MG63 (cell line): ENCODE results near the gene MAVS. TPM values are rescaled to one million over a fixed set of nuclear protein-coding genes. Genes with fewer than 3 reads are reported as not detected.
A peak's percentile ranks its signal among the peaks of the same experiment; 100 is the strongest.
"Not testable (repeated sequence)": the region's sequence is repeated elsewhere in the genome, so short reads cannot be mapped to it uniquely, and the experiment has no call there.

Experiments used
- DNase-seq: peaks from one replicate; pipeline ENCODE4 v3.0.0-alpha.2; 2020
- H3K27me3 ChIP-seq: fragments of 250-450 bp; sonication (Bioruptor Pico); 2 replicates; pipeline ENCODE4 v1.5.1; 2020; ENCODE audit warnings: mild to moderate bottlenecking, moderate library complexity
- H3K36me3 ChIP-seq: fragments of 250-450 bp; sonication (Bioruptor Pico); 2 replicates; pipeline ENCODE4 v1.5.1; 2020; ENCODE audit warnings: mild to moderate bottlenecking, moderate library complexity
- H3K4me3 ChIP-seq: fragments of 250-450 bp; sonication (Bioruptor Pico); 2 replicates; pipeline ENCODE4 v1.5.1; 2020; ENCODE audit warnings: mild to moderate bottlenecking, moderate library complexity
- H3K9me3 ChIP-seq: fragments of 250-450 bp; sonication (Bioruptor Pico); 2 replicates; pipeline ENCODE4 v1.5.1; 2020; ENCODE audit warnings: mild to moderate bottlenecking, moderate library complexity
- total RNA-seq: library from RNA; depleted of rRNA; stranded (reverse); fragments of >200 nt; shearing (Covaris generic); gene quantifications from 2 replicates; pipeline ENCODE4 v1.2.3, GENCODE V29; 2014; ENCODE audit warnings: low replicate concordance

The MAVS gene
- total RNA-seq, 1 experiment from 2014 or later = 6.2 TPM

DNA sequence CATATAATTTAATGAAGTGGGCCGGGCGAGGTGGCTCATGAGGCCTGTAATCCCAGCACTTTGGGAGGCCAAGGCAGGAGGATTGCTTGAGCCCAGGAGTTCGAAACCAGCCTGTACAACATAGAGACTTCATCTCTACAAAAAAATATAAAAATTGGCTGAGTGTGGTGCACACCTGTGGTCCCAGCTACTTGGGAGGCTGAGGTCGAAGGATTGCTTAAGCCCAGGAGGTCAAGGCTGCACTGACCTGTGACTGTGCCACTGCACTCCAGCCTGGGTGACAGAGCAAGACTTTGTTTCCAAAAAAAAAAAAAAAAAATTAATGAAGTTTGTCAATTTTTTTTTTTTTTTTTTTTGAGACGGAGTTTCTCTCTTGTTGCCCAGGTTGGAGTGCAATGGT, 16.7 kb upstream of the MAVS start:
- DNase-seq, H3K9me3 ChIP-seq, H3K27me3 ChIP-seq, H3K4me3 ChIP-seq, H3K36me3 ChIP-seq: not testable (repeated sequence)

DNA sequence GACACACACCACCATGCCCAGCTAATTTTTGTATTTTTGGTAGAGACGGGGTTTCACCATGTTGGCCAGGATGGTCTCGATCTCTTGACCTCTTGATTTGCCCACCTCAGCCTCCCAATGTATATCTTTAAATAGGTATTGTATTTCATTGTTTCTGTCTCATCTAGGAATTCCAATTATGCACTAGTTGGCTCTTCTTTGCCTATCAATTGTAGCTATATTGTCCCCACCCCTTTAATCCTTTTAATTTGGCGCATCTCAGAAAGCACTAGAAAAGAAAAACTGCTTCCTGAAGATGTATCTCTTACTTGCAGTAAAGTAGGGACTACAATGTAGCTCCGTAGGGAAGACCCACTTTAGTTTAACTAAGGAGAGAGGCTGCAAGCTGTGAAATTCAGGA, 10.5 kb upstream of the MAVS start:
- Histone ChIP-seq H3K27me3 (no peaks in the 10 kb centered on the region), H3K9me3 (no peaks in the 10 kb centered on the region), H3K4me3 (no peak overlapping the region), H3K36me3 (no peaks in the 10 kb centered on the region)
- no peak for DNase-seq

DNA sequence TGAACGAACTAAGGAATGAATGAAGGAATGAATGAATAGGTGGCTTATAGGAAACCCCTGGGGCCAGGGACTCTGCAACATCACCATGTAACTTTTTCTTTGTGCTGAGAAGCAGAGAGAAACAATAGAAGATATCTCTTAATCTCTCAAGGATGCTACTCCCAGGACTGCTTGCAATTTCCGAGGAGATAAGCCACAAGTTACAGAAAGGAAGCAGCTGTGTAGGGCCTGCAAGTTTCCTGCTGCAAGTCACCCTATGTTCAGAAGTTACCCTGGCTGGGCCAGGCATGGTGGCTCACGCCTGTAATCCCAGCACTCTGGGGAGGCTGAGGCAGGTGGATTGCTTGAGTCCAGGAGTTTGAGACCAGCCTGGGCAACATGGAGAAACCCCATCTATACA, 7.3 kb upstream of the MAVS start:
- DNase-seq = no peak
- H3K27me3 ChIP-seq = no peaks in the 10 kb centered on the region
- H3K36me3 ChIP-seq = no peaks in the 10 kb centered on the region
- no peaks in the 10 kb centered on the region for H3K9me3 ChIP-seq
- no peak overlapping the region for H3K4me3 ChIP-seq

DNA sequence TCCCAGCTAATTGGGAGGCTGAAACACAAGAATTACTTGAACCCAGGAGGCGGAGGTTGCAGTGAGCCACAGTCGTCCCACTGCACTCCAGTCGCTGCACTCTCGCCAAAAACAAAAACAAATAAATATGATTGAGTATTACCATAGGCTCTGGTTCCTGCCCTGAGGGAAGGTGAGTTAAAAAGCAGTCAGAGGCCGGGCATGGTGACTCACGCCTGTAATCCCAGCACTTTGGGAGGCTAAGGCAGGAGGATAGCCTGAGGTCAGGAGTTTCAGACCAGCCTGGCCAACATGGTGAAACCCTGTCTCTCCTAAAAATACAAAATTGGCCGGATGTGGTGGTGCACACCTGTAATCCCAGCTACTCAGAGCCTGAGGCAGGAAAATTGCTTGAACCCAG, 6.4 kb upstream of the MAVS start:
- not testable (repeated sequence) for H3K4me3 ChIP-seq, H3K27me3 ChIP-seq, H3K9me3 ChIP-seq, H3K36me3 ChIP-seq
- DNase-seq = peak; percentile 54

DNA sequence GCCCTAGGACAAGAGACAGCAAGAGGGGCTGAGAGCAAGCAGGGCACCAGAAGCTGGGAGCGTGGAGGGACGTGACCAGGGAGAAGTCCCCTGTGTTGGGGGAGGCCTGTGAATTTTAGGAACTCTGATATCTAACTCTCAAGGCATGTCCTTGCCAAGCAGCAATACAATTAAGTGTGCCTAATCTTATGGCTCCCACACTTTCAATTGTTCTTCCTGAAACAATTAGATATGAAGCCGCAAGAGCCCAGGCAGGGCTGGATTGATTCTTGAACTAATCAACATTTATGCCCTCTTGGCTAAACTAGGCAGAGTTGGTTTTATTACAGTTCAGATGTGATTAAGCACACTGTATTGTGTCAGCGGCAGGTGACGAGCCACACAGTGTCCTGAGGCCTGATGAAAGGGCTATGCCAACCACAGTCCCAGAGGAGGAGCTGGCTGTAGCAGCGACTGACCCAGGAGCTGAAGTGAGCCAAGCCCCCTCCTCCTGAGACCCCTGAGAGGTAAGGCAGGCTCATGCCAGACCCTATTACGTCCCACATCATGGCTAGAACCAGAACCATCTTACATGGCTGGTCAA, 4.2 kb upstream of the MAVS start:
- no peak overlapping the region for H3K4me3 ChIP-seq
- no peaks in the 10 kb centered on the region for H3K9me3 ChIP-seq
- no peaks in the 10 kb centered on the region for H3K36me3 ChIP-seq
- DNase-seq = no peak
- no peaks in the 10 kb centered on the region for H3K27me3 ChIP-seq

DNA sequence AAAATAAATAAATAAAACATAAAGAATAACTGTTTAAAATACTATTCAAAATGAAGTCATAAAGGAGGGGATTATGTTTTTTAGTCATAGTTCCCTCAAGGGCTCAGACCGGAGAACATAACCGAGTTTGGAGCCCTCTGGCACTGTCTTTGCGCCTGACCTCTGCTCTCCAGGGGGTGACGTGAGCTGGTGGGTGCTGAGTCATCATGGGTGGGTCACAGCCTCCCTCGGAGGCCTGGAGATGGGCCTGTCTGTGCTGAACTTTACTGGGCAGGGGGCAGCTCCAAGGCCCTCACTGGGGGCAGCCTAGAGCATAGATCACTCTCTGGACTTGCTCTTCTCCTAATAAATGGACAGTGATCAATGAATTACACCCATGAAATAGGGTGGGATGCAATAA, 3.1 kb upstream of the MAVS start:
- Histone ChIP-seq H3K9me3 (no peaks in the 10 kb centered on the region), H3K36me3 (no peaks in the 10 kb centered on the region), H3K4me3 (no peak overlapping the region), H3K27me3 (no peaks in the 10 kb centered on the region)
- DNase-seq = peak; percentile 90

DNA sequence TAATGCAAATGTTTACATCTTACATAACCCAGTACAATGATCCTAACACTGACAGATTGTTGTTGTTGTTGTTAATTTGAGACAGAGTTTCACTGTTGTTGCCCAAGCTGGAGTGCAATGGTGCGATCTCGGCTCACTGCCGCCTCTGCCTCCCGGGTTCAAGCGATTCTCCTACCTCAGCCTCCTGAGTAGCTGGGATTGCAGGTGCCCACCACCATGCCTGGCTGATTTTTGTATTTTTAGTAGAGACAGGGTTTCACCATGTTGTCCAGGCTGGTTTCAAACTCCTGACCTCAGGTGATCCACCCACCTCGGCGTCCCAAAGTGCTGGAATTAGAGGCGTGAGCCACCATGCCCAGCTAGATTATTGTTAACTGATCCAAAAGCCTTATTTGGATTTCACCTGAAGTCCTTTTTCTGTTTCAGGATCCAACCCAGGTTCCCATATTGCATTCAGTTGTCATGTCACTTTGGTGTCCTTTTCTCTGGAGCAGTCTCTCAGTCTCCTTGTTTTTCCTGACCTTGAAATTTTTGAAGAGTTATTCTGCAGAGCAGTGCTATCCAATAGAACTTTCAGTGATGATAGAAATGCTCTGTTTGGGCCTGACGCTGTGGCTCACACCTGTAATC, 2.5 kb upstream of the MAVS start:
- H3K27me3 ChIP-seq, H3K4me3 ChIP-seq, DNase-seq, H3K9me3 ChIP-seq, H3K36me3 ChIP-seq: not testable (repeated sequence)

DNA sequence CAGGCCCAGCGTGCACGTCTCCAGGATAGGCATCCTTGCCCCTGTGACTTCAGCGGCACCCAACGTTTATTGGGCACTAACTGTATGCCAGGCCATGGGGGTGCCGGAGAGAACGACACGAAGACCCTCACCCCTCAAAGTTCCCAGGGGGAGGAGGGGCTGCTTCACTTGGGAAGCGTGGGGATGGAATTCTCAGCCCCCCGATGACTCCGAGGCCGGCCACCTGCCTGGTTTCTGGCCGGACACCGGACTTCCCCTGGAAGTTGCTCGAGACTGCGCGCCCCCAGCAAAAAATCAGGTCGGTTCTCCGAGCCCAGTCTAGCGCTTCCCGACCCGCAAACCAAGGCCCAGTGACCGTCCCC, 275 bp upstream of the MAVS start:
- Histone ChIP-seq H3K4me3 (peak overlapping the region; percentile 89), H3K27me3 (no peaks in the 10 kb centered on the region), H3K9me3 (no peaks in the 10 kb centered on the region), H3K36me3 (no peaks in the 10 kb centered on the region)
- no peak for DNase-seq

DNA sequence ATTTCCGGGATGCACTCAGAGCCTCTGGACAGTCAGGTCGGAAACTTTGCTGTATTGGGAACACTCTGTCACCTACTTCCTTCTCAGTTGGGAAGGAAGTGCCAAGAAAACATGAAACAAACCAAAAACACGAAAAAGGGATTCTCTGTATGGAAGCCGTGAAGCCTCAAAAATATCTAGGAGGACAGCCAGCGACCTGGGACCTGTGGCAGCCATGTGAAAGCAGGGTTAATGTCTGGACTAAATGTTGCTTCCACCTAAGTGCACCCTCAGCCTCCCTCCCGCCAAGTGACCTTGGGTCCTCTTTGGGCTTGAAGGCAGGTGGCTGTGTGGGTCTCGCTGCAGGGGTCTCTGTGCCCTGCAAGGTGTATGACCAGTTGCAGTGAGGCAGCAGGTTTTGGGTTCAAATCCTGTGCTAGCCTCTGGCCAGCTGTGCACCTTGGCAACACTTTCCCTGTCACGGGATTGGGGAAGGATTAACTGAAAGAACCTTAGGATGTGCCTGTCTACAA, 851 bp downstream of the MAVS start:
- Histone ChIP-seq H3K9me3 (no peaks in the 10 kb centered on the region), H3K36me3 (no peaks in the 10 kb centered on the region), H3K4me3 (peak overlapping the region; percentile 89), H3K27me3 (no peaks in the 10 kb centered on the region)
- DNase-seq = no peak

DNA sequence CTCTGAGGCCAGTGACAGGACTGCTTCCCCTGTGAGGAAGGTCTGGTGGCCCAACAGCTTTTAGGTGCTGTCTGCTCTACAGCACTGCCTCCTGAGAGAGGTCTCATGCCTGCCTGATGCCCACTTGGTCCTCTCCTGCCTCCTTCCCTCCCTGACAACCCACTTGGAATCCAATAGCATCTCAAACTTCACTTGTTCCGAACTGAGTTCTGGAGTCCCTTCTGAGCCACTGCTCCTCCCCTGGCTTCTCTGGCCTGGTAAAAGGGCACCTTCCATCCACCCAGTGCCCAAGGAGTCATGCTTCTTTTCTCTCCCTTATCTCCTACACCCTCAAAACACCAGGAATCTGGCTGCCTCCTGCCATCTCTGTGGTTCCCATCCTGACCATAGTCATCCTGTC, 1.9 kb downstream of the MAVS start:
- Histone ChIP-seq H3K36me3 (no peaks in the 10 kb centered on the region), H3K4me3 (no peak overlapping the region), H3K27me3 (no peaks in the 10 kb centered on the region), H3K9me3 (no peaks in the 10 kb centered on the region)
- no peak for DNase-seq

DNA sequence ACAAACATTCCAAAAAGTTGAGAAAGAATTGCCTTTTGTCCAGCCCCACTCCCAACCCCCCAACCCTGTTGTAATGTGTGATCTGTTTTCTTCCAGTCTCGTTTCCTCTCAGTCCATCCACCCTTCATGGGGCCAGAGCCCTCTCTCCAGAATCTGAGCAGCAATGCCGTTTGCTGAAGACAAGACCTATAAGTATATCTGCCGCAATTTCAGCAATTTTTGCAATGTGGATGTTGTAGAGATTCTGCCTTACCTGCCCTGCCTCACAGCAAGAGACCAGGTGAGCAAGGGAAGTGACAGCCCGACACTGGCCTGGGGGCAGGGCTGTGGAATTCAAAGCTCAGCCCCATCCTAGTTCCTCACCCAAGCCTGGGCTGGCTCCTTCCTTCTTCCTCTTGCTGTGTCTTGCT, 7.8 kb downstream of the MAVS start:
- peaks cover 18% of the 10 kb centered on the region for H3K36me3 ChIP-seq
- no peaks in the 10 kb centered on the region for H3K27me3 ChIP-seq
- no peaks in the 10 kb centered on the region for H3K9me3 ChIP-seq
- DNase-seq = no peak
- H3K4me3 ChIP-seq = no peak overlapping the region

DNA sequence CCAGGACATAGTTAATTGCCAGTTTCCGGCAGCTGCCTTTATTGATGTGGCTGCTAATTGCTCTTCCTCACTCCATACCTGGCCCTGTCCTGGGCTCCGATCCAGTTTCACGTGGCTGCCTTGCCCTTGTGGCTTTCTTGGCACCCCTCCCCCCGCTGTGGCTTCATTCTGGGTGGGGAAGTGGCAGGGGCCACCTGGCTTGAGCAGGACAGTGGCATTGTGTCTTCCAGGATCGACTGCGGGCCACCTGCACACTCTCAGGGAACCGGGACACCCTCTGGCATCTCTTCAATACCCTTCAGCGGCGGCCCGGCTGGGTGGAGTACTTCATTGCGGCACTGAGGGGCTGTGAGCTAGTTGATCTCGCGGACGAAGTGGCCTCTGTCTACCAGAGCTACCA, 10.8 kb downstream of the MAVS start:
- Histone ChIP-seq H3K9me3 (no peaks in the 10 kb centered on the region), H3K4me3 (no peak overlapping the region), H3K36me3 (peaks cover 33% of the 10 kb centered on the region), H3K27me3 (no peaks in the 10 kb centered on the region)
- DNase-seq = no peak

DNA sequence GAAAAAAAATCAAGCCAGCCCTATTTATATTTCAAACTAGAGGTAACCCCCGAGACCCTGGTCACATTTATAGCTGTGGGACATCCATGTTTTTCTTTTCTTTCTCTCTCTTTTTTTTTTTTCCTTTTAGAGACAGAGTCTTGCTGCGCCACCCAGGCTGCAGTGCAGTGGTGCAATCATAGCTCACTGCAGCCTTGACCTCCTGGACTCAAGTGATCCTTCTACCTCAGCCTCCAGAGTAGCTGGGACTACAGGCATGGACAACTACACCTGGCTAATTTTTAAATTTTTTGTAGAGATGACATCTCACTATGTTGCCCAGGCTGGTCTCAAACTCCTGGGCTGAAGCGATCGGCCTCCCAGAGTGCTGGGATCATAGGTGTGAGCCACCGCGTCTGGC, 12.1 kb downstream of the MAVS start:
- no peaks in the 10 kb centered on the region for H3K27me3 ChIP-seq
- H3K36me3 ChIP-seq = peaks cover 38% of the 10 kb centered on the region
- no peak for DNase-seq
- H3K4me3 ChIP-seq = no peak overlapping the region
- H3K9me3 ChIP-seq = no peaks in the 10 kb centered on the region

DNA sequence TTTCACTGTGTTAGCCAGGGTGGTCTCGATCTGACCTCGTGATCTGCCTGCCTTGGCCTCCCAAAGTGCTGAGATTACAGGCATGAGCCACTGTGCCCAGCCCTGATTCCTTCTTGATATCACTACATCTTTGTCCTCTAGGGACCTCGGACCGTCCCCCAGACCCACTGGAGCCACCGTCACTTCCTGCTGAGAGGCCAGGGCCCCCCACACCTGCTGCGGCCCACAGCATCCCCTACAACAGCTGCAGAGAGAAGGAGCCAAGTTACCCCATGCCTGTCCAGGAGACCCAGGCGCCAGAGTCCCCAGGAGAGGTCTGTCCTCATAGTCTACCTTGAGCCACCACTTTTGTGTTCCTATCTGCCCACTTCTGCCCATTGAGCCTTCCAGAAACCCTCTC, 14.6 kb downstream of the MAVS start:
- no peak for DNase-seq
- Histone ChIP-seq H3K9me3 (no peaks in the 10 kb centered on the region), H3K27me3 (no peaks in the 10 kb centered on the region), H3K4me3 (no peak overlapping the region), H3K36me3 (peaks cover 35% of the 10 kb centered on the region)

DNA sequence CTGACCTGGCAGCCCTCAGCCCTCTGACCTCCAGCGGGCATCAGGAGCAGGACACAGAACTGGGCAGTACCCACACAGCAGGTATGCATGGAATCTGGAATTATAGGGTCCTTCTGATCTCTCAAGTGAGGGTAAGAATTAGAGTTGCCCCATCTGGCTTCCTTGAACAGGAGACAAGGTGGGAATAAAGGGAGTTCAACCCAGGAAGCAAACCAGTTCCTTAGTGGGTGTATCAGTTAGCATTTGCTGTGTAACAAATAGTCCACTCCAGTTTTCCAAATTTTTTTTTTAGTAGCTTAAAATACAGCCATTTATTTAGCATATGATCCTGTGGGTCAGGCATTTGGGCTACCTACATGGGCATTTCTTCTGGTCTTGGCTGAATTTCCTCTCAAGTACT, 15.7 kb downstream of the MAVS start:
- H3K4me3 ChIP-seq = no peak overlapping the region
- DNase-seq = no peak
- H3K27me3 ChIP-seq = no peaks in the 10 kb centered on the region
- H3K9me3 ChIP-seq = no peaks in the 10 kb centered on the region
- peaks cover 31% of the 10 kb centered on the region for H3K36me3 ChIP-seq

DNA sequence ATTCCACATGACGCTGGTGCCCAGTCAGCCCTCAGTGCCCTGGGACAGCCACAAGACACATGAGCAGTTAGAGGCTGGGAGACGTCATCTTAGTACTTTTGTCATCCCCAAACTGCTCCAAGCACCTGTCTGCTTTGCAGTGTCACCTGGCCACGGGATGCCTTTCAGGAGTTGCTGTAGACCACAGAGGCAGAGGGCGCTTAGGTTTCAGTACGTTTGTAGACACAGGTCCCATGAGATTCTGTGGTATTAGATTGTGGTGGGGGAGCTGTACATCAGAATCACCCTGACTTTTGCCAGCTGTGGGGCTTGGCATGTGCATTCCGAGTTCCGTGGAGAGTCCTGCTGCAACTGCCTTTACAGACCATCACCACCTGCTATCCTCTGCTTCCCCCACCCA, 16.7 kb downstream of the MAVS start:
- peaks cover 27% of the 10 kb centered on the region for H3K36me3 ChIP-seq
- H3K9me3 ChIP-seq = no peaks in the 10 kb centered on the region
- H3K27me3 ChIP-seq = no peaks in the 10 kb centered on the region
- DNase-seq = no peak
- H3K4me3 ChIP-seq = no peak overlapping the region

DNA sequence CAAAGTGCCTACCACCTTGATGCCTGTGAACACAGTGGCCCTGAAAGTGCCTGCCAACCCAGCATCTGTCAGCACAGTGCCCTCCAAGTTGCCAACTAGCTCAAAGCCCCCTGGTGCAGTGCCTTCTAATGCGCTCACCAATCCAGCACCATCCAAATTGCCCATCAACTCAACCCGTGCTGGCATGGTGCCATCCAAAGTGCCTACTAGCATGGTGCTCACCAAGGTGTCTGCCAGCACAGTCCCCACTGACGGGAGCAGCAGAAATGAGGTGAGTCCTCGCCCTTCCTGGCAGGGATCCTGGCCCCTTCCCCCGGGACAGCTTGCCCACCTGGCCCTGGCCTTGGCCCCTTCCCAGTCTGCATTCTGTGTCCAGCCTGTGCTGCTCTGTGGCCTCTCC, 17.9 kb downstream of the MAVS start:
- Histone ChIP-seq H3K27me3 (no peaks in the 10 kb centered on the region), H3K9me3 (no peaks in the 10 kb centered on the region), H3K4me3 (no peak overlapping the region), H3K36me3 (peaks cover 27% of the 10 kb centered on the region)
- DNase-seq = no peak

DNA sequence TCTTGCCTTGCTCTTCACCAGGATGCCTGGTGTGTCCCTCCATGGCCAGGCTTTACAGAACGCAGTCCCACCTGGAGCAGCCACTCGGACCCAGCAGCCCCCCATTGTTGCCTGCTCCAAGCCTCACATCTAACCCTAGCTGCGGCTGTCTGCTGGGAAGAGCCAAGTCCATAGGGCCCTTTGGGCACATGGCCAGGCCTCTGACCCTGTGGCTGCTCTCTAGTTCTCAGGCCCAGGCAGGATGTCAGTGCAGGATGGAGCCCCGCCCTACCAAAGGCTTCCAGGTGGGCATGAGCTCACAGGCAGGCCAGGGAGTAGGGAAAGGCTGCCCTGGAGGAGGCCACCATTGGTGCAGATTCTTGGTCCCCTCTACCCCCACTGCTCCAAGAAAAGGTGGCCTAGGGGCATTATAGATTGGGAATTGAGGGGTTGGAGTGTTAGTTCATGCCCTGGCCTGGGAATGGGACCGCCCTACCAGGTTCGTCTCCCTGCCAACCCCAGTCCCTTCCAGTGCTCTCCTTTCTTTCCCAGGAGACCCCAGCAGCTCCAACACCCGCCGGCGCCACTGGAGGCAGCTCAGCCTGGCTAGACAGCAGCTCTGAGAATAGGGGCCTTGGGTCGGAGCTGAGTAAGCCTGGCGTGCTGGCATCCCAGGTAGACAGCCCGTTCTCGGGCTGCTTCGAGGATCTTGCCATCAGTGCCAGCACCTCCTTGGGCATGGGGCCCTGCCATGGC, 18.7 kb downstream of the MAVS start:
- H3K27me3 ChIP-seq = no peaks in the 10 kb centered on the region
- H3K4me3 ChIP-seq = no peak overlapping the region
- H3K36me3 ChIP-seq = peaks cover 27% of the 10 kb centered on the region
- no peak for DNase-seq
- no peaks in the 10 kb centered on the region for H3K9me3 ChIP-seq
